ENCODE results near the gene CD300E. TPM values are rescaled to one million over a fixed set of nuclear protein-coding genes. Genes with fewer than 3 reads are reported as not detected.

Gene CD300E
- total and polyA plus RNA-seq, 2 of the 4 experiments (the other 2 are of a cell fraction), result not detected

- H3K9me3 ChIP-seq (ENCODE audit: control insufficient read depth, insufficient read depth, low read length), result peaks cover 28% of the 10 kb centered on the region
- in situ Hi-C loops (cut with MboI; ENCODE audit: low sequenced_read_pairs), result no loop called here
- no peak overlapping the region for H4K91ac ChIP-seq (ENCODE audit: insufficient read depth, low read depth, low read length)
- ATAC-seq (ENCODE audit: low read depth) (no peak), DNase-seq (no peak)
- H2BK120ac ChIP-seq (ENCODE audit: low read depth, low read length), result no peak overlapping the region
- H3K36me3 ChIP-seq (ENCODE audit: control insufficient read depth, insufficient read depth, low read length), result no peaks in the 10 kb centered on the region
- intact Hi-C loops (cut with micrococcal nuclease), result no loop called here
- no peaks in the 10 kb centered on the region for H4K20me1 ChIP-seq (ENCODE audit: insufficient read depth, low read length)
- no CpG with 5 or more reads among the region's 6 CpGs for WGBS, 2 experiments (ENCODE audit: extremely low coverage in 2 of 2, insufficient read length in 1 of 2)
- H3K9ac ChIP-seq (ENCODE audit: low read depth, low read length), result no peak overlapping the region
- no peak overlapping the region for H3K4me2 ChIP-seq (ENCODE audit: low read depth, low read length)
- TF ChIP-seq NFE2L2 (IDR thresholded peaks at IDR 0.05; ENCODE audit: low read depth, low read length), result no peak
- TF ChIP-seq CHD1 (IDR thresholded peaks at IDR 0.05; ENCODE audit: low read depth, low read length), result no peak
- no peak for TF ChIP-seq CEBPB (IDR thresholded peaks at IDR 0.05; ENCODE audit: low read depth, low read length)
- TF ChIP-seq POLR2A (IDR thresholded peaks at IDR 0.05; ENCODE audit: low read depth, low read length), result no peak
- TF ChIP-seq SMC3 (IDR thresholded peaks at IDR 0.05; ENCODE audit: low read depth, low read length), result no peak
- TF ChIP-seq, protein P1, sequence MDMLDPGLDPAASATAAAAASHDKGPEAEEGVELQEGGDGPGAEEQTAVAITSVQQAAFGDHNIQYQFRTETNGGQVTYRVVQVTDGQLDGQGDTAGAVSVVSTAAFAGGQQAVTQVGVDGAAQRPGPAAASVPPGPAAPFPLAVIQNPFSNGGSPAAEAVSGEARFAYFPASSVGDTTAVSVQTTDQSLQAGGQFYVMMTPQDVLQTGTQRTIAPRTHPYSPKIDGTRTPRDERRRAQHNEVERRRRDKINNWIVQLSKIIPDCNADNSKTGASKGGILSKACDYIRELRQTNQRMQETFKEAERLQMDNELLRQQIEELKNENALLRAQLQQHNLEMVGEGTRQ (IDR thresholded peaks at IDR 0.05; ENCODE audit: low read depth, low read length), result no peak
- no peak for TF ChIP-seq MAFK (IDR thresholded peaks at IDR 0.05; ENCODE audit: low read depth, low read length)
- TF ChIP-seq BHLHE40 (IDR thresholded peaks at IDR 0.05; ENCODE audit: low read depth, low read length), result no peak
- TF ChIP-seq RCOR1 (IDR thresholded peaks at IDR 0.05; ENCODE audit: insufficient replicate concordance, low read length), result no peak
- no peak for TF ChIP-seq MXI1 (IDR thresholded peaks at IDR 0.05; ENCODE audit: borderline replicate concordance, low read depth, low read length)
- no peak for TF ChIP-seq MAZ (IDR thresholded peaks at IDR 0.05; ENCODE audit: borderline replicate concordance, low read depth, low read length)
- TF ChIP-seq RFX5 (IDR thresholded peaks at IDR 0.05; ENCODE audit: low read depth, low read length), result no peak
- no peak for TF ChIP-seq FOS (IDR thresholded peaks at IDR 0.05; ENCODE audit: low read depth, low read length)
- TF ChIP-seq CTCF (conservative IDR thresholded peaks at IDR 0.05; ENCODE audit: low read depth, low read length), result no peak
- TF ChIP-seq ELK1 (IDR thresholded peaks at IDR 0.05; ENCODE audit: borderline replicate concordance, low read depth, low read length), result no peak
- TF ChIP-seq RAD21 (IDR thresholded peaks at IDR 0.05; ENCODE audit: low read length), result no peak
- no peak overlapping the region for H4K5ac ChIP-seq (ENCODE audit: low read depth, low read length)
- BruUV-seq (replicated peaks), result no TSS peak
- H2BK15ac ChIP-seq (ENCODE audit: low read depth, low read length), result no peak overlapping the region
- ChIA-PET POLR2A (ENCODE audit: unreplicated experiment) (no interaction called here), CTCF (no interaction called here)
- H2BK20ac ChIP-seq (ENCODE audit: low read depth, low read length), result no peak overlapping the region
- H3K4ac ChIP-seq (ENCODE audit: low read depth, low read length), result no peak overlapping the region
- no peaks in the 10 kb centered on the region for H3K79me1 ChIP-seq (ENCODE audit: low read depth in 1 of 2, low read length in 2 of 2)
- no peaks in the 10 kb centered on the region for H3K4me1 ChIP-seq (ENCODE audit: control insufficient read depth, insufficient read depth, low read length)
- H2AK9ac ChIP-seq (replicated peaks; ENCODE audit: low read depth, low read length, poor library complexity), result no peak overlapping the region
- no peak overlapping the region for H3K23ac ChIP-seq (ENCODE audit: low read depth, low read length)
- H3K4me3 ChIP-seq (ENCODE audit: insufficient read depth, low read depth, low read length), result no peak overlapping the region
- H3K18ac ChIP-seq (ENCODE audit: low read depth, low read length), result no peak overlapping the region
- H2AK5ac ChIP-seq (ENCODE audit: low read depth, low read length), result no peak overlapping the region
- no peaks in the 10 kb centered on the region for H3K27me3 ChIP-seq (ENCODE audit: control insufficient read depth, insufficient read depth, low read length)
- H3K56ac ChIP-seq (ENCODE audit: extremely low read depth, insufficient read depth, low read length), result no peak overlapping the region
- no peak overlapping the region for H3K27ac ChIP-seq (ENCODE audit: insufficient read depth, low read length)
- H4K8ac ChIP-seq (ENCODE audit: low read depth in 2 of 2, low read length in 2 of 2), result no peak overlapping the region
- no peak overlapping the region for H2AFZ ChIP-seq (replicated peaks; ENCODE audit: low read length, poor library complexity)
- H2BK5ac ChIP-seq (ENCODE audit: low read depth, low read length, poor library complexity, severe bottlenecking), result no peak overlapping the region
- no peaks in the 10 kb centered on the region for H3K9me1 ChIP-seq (ENCODE audit: insufficient read depth, low read length)
- dilution Hi-C loops (cut with HindIII; ENCODE audit: low sequenced_read_pairs, unreplicated experiment), result no loop called here
- H3K14ac ChIP-seq (replicated peaks; ENCODE audit: low read depth, low read length), result no peak overlapping the region
These were observed 11.5 kb downstream of the CD300E start for GRCh38 chr17:74612046-74612445.
